SKM-1 (cell line): ENCODE measurements around the gene GDF3.
"Not testable (repeated sequence)": the region's sequence is repeated elsewhere in the genome, so short reads cannot be mapped to it uniquely, and the experiment has no call there.

Source experiments
- DNase-seq: peaks from one replicate; lab custom pipeline; 2025; ENCODE audit not compliant: unreplicated experiment; lab: John Stamatoyannopoulos, UW

The GDF3 gene

GRCh38 chr12:7695566-7696197 is at the start of gene GDF3:
TSS of gene GDF3 (minus strand) at chr12:7695775. CDS start at chr12:7695728, 47 bp downstream.
- DNase-seq = no peak

GRCh38 chr12:7732993-7733392 is 37.4 kb upstream of the GDF3 start:
- DNase-seq = no peak

GRCh38 chr12:7731486-7731885 is 35.9 kb upstream of the GDF3 start:
- DNase-seq = no peak

- DNase-seq = not testable (repeated sequence)
Measured at GRCh38 chr12:7730984-7731383, 35.4 kb upstream of the GDF3 start.

- no peak for DNase-seq
Measured at GRCh38 chr12:7729746-7730145, 34.2 kb upstream of the GDF3 start.

- no peak for DNase-seq
Measured at GRCh38 chr12:7723926-7724325, 28.4 kb upstream of the GDF3 start.

GRCh38 chr12:7719946-7720730 is 24.6 kb upstream of the GDF3 start:
- no peak for DNase-seq

GRCh38 chr12:7716381-7716780 is 20.8 kb upstream of the GDF3 start:
- no peak for DNase-seq

- DNase-seq = no peak
Measured at GRCh38 chr12:7712841-7713442, 17.4 kb upstream of the GDF3 start.

- DNase-seq = no peak
Measured at GRCh38 chr12:7711133-7711532, 15.6 kb upstream of the GDF3 start, which contains the start of gene DPPA3. TSS of gene DPPA3 (plus strand) at chr12:7711433. CDS start at chr12:7711571, 138 bp downstream.

- DNase-seq = no peak
Measured at GRCh38 chr12:7709969-7710675, 14.5 kb upstream of the GDF3 start.

- no peak for DNase-seq
Measured at GRCh38 chr12:7705846-7706245, 10.3 kb upstream of the GDF3 start.

- no peak for DNase-seq
Measured at GRCh38 chr12:7695237-7695560, 376 bp downstream of the GDF3 start.

GRCh38 chr12:7694556-7695236 is 879 bp downstream of the GDF3 start:
- DNase-seq = no peak

GRCh38 chr12:7693793-7694192 is 1.8 kb downstream of the GDF3 start:
- peak; percentile 37 for DNase-seq

GRCh38 chr12:7681535-7681934 is 14.0 kb downstream of the GDF3 start:
- DNase-seq = no peak

- DNase-seq = no peak
Measured at GRCh38 chr12:7679251-7680045, 16.1 kb downstream of the GDF3 start.

GRCh38 chr12:7678744-7679143 is 16.8 kb downstream of the GDF3 start:
- DNase-seq = no peak

- peak; percentile 70 for DNase-seq
Measured at GRCh38 chr12:7677432-7677888, 18.1 kb downstream of the GDF3 start.

GRCh38 chr12:7675455-7675854 is 20.1 kb downstream of the GDF3 start:
- DNase-seq = peak; percentile 53
